ENCODE measurements around the gene ADK.
A peak's percentile ranks its signal among the peaks of the same experiment; 100 is the strongest.
"Not testable (repeated sequence)": the region's sequence is repeated elsewhere in the genome, so short reads cannot be mapped to it uniquely, and the experiment has no call there.

Gene ADK

GRCh38 chr10:74300074-74300621 is 149.1 kb downstream of the ADK start:
- not testable (repeated sequence) for DNase-seq (ENCODE audit: low read depth)

DNA sequence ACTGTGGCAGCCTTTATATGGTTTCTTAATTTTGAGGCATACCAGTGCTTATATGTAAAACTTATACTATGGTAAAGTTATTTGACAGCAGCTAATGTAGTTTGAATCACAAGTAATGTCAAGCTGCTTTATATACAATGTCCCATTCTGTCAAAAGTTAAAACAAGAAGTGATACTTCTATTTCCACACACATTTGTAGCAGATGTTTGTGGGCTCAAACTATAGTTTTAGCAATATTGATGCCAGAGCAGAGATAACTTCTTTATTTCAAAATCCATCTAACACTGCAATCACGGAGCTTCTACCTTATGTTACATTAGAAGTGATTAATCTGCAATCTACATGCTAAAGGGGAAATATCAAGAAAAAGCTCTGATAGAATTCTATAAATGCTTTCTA is 149.6 kb downstream of the ADK start:
- DNase-seq (ENCODE audit: low read depth): no peak

DNA sequence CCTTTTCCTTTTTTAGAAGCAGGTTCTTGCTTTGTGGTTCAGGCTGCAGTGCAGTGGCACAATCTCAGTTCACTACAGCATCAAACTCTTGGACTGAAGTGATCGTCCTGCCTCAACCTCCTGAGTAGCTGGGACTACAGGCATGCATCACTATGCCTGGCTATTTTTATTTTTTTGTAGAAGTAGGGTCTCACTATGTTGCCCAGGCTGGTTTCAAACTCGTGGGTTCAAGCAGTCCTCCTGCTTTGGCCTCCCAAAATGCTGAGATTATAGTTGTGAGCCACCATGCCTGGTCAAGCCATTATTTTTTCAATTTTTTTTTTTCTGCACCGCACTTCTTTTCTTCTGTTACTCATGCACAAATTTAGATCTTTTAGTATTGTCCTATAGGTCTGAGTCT is 154.7 kb downstream of the ADK start:
- DNase-seq (ENCODE audit: low read depth): no peak

DNA sequence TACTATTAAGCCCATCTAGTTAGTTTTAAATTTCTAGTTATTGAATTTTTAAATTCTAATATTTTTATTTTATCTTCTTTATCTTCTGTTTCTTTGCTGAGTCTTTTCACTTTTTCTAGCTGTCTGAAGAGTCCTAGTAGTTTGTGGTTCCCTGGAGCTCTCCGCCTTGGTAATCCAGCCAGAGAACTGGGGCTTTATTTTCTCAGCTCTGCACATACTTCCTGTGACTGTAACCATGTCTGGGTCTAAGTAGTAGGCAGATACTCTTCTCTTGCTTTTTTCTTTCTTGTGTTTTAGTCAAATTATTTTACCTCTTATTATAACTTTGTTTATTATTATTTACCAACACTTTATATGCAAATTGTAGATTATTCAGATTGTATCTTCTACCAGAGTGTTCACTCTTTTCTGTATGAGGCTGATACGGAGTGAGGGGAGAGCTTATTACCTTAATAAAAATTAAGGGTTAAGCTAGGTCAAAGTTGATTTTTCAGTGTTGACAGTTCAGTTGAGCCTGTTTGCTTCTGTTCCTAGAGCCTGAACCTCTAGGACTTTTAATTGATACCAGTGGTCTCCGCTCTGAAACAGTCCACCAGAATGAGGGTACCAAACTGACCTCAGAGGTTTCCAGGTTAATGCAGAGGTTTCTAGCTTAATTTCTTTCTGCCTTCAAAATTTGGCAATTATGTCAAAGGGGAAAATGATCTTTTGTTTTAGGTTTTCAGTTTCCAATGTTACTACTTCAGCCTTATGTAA is 155.4 kb downstream of the ADK start:
- no peak for DNase-seq (ENCODE audit: low read depth)

- DNase-seq (ENCODE audit: low read depth): no peak
Observed at GRCh38 chr10:74307061-74307651, 156.1 kb downstream of the ADK start.

DNA sequence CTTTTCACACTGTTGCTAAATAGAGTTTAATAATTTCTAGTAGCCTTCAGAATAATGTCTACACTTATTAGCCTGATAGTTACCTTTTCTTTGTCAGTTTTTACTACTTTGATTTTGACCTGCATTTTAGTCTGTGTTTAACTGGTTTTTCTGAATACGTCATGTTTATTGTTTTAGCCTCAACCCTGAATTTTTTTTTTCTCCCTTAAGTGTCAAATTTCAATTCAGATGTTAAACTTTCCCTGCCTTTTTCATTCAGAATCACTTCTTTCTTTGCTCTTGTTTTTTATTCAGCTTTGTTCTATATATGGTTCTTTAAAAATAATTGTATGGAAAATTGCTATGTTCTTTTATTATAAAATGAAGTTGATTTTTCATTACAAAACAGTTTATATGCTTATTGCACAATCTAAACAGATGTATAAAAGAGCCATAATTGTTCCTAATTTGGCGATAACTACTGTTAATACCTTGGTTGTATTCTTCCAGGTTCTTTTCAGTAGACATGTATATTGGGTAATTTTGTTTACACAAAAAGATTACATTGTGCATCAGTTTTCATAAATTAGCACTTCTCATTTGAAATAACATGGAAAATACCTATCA is 159.7 kb downstream of the ADK start:
- no peak for DNase-seq (ENCODE audit: low read depth)

- DNase-seq (ENCODE audit: low read depth): no peak
Observed at GRCh38 chr10:74314166-74314565, 163.1 kb downstream of the ADK start.

- DNase-seq (ENCODE audit: low read depth): no peak
Observed at GRCh38 chr10:74320026-74320425, 169.0 kb downstream of the ADK start.

DNA sequence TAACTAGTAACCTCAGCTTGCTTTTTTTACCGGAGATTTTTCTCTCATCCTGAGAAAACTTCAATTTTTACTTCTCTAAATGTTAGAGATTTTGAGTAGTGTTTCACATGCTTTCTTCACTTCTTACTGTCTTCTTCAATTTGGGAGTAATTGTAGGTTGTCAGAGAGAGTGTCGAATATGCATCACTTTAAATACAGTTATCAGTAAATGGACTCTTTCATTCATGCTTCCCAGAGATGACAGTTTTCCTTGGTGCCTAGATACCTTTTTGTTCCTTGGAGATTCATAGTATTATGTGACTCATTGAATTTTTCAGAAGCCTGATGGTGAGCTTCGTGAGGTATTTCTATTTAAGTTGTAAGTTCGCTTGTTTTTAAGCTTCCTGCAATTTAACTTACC is 169.7 kb downstream of the ADK start:
- no peak for DNase-seq (ENCODE audit: low read depth)

- DNase-seq (ENCODE audit: low read depth): no peak
Observed at GRCh38 chr10:74322141-74322540, 171.1 kb downstream of the ADK start.

DNA sequence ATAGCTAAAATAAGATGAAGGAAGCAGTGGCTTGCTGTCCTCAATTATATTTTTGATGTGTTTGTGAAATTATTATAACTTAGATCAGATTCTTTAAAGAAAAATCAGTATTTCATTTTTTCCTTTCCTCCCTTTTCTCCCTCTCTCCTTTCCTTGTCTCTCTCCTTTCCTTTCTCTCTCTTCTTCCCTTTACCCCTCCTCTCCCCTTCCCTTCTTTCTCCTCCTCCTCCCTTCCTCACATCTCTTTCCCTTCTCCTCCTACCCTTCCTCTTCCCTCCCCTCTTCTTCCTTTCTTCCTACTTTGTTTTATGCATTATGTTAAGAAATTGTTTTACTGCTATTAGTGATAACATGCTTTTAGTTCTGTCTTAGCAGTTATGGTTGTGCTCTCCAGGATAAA is 171.5 kb downstream of the ADK start:
- no peak for DNase-seq (ENCODE audit: low read depth)

DNA sequence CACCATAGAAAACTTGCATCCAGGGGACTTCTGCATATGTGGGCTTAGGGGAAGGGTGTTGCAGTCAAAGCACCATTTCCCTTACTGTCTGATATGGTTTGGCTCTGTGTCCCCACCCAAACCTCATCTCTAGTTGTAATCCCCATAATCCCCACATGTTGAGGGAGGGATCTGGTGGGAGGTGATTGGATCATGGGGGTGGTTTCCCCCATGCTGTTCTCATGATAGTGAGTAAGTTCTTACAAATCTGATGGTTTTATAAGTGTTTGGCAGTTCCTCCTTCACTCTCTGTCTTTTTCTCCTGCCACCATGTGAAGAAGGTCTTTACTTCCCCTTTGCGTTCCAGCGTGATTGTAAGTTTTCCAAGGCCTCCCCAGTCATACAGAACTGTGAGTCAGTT is 177.4 kb downstream of the ADK start:
- no peak for DNase-seq (ENCODE audit: low read depth)

GRCh38 chr10:74329873-74330272 is 178.9 kb downstream of the ADK start:
- DNase-seq (ENCODE audit: low read depth): no peak

- DNase-seq (ENCODE audit: low read depth): no peak
Observed at GRCh38 chr10:74330646-74331045, 179.6 kb downstream of the ADK start.

- peak; percentile 75 for DNase-seq (ENCODE audit: low read depth)
Observed at GRCh38 chr10:74332398-74332797, 181.4 kb downstream of the ADK start.

- DNase-seq (ENCODE audit: low read depth): peak; percentile 79
Observed at GRCh38 chr10:74333174-74333573, 182.2 kb downstream of the ADK start.

GRCh38 chr10:74334221-74334620 is 183.2 kb downstream of the ADK start:
- DNase-seq (ENCODE audit: low read depth): peak; percentile 10

- DNase-seq (ENCODE audit: low read depth): no peak
Observed at GRCh38 chr10:74335501-74335900, 184.5 kb downstream of the ADK start.

DNA sequence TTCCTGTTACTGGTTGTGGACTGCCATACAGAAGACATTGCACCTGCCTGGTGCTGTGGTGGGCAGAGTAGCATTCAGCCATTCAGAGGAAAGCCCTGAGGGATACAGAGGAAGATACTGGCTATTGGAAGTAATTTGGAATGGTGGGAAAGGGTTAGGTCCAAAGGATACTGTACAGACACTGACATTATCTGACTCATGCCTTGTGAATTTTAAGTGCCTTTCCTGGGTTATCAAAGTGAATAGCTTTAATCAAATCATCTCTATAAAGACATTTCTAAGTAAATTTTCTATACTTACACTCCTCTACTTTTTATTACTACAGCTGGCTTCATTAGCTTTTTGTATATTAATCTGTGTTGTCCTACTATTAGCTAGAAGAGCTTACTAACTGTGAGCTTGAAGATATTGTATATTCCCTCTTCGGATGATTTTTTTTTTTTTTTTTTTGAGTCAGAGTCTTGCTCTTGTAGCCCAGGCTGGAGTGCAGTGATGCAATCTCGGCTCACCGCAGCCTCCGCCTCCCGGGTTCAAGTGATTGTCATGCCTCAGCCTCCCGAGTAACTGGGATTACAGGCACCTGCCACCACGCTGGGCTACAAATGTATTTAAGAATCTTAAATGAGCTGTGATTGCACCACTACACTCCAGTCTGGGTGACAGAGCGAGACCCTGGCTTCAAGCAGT is 186.5 kb downstream of the ADK start:
- DNase-seq (ENCODE audit: low read depth): no peak

DNA sequence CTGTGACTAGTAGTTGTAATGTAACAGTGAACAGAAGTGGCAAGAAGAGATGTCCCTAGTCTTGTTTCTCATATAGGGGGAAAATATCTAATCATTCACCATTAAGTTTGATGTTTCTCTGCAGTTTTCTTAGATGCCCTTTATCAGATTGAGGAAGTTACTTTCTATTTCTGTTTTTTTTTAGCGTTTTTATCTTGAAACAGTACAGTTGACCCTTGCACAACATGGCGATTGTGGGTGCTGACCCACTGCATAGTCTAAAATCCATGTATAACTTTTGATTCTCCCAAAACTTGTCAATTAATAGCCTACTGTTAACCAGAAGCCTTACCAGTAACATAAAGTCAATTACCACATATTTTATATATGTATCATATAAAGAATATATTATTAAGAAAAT is 192.0 kb downstream of the ADK start:
- DNase-seq (ENCODE audit: low read depth): no peak

GRCh38 chr10:74343804-74344203 is 192.8 kb downstream of the ADK start:
- no peak for DNase-seq (ENCODE audit: low read depth)

DNA sequence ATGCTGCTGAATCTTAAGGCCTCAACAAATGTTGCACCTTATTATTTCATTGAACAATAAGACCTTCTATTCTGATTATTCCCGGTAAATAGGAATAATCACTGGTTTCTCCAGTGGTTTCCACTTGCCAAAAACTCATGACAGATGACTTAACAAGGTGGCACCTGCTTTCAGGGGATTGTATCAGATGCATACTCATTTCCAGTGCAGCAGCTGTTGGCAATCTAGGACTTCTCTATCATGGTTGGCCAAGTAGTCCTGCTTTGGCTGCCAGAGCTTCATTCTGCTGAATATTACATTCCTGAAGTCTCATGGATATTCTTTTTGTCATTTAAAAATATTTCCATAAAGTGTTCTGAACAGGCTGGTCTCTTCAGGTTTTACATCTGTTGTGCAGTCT is 193.3 kb downstream of the ADK start:
- DNase-seq (ENCODE audit: low read depth): no peak

- DNase-seq (ENCODE audit: low read depth): no peak
Observed at GRCh38 chr10:74347522-74347921, 196.5 kb downstream of the ADK start.

Measured in fibroblast of the conjunctiva (primary cell).